GM23338 (cell line): Measurements from ENCODE around the gene MARCHF10.

Experiments
- EZH2phosphoT487 ChIP-seq: fragments of 200-600 bp; sonication (generic); IDR thresholded peaks from one replicate; pipeline ENCODE4 v1.8.1; 2018; ENCODE audit warnings: antibody characterized with exemption; ENCODE audit not compliant: unreplicated experiment
- POLR2AphosphoS5 ChIP-seq: IDR thresholded peaks from 2 replicates; pipeline ENCODE4 v1.6.1; 2016; ENCODE audit warnings: antibody characterized with exemption, low read depth
- TF ChIP-seq, protein P1 (sequence below), 2 experiments: fragments of 200-600 bp in 1 of 2; sonication (generic) in 1 of 2; conservative IDR thresholded peaks; 2 replicates each; pipeline versions ENCODE4 v1.5.1 to v1.6.1; 2016 to 2017; ENCODE audit warnings: antibody characterized with exemption in 2 of 2, low read depth in 2 of 2, mild to moderate bottlenecking in 2 of 2, moderate library complexity in 1 of 2
- TF ChIP-seq, protein P2 (sequence below): fragments of 250-450 bp; sonication (Bioruptor Pico); IDR thresholded peaks from 2 replicates; pipeline ENCODE4 v1.5.0; 2020; ENCODE audit warnings: mild to moderate bottlenecking, moderate library complexity

DNA sequence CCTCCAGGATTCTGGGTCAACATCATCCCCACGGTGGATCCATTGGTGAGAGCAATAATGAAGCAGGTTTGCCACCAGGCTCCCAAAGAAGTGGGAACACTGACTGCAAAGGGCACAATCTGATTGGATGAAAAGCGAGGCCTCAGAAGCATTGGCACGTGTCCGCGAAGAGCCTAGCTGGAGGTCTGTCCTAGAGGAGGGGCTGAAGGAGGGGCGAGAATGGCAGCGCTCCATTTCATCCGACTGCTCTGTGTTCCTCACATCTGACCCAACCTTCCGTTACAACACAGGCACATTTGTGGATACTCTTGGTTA is 100.7 kb downstream of the MARCHF10 start:
- TF ChIP-seq, protein P1, sequence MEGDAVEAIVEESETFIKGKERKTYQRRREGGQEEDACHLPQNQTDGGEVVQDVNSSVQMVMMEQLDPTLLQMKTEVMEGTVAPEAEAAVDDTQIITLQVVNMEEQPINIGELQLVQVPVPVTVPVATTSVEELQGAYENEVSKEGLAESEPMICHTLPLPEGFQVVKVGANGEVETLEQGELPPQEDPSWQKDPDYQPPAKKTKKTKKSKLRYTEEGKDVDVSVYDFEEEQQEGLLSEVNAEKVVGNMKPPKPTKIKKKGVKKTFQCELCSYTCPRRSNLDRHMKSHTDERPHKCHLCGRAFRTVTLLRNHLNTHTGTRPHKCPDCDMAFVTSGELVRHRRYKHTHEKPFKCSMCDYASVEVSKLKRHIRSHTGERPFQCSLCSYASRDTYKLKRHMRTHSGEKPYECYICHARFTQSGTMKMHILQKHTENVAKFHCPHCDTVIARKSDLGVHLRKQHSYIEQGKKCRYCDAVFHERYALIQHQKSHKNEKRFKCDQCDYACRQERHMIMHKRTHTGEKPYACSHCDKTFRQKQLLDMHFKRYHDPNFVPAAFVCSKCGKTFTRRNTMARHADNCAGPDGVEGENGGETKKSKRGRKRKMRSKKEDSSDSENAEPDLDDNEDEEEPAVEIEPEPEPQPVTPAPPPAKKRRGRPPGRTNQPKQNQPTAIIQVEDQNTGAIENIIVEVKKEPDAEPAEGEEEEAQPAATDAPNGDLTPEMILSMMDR (conservative IDR thresholded peaks at IDR 0.05; ENCODE audit: low read depth in 2 of 2): no peak
- TF ChIP-seq, protein P2, sequence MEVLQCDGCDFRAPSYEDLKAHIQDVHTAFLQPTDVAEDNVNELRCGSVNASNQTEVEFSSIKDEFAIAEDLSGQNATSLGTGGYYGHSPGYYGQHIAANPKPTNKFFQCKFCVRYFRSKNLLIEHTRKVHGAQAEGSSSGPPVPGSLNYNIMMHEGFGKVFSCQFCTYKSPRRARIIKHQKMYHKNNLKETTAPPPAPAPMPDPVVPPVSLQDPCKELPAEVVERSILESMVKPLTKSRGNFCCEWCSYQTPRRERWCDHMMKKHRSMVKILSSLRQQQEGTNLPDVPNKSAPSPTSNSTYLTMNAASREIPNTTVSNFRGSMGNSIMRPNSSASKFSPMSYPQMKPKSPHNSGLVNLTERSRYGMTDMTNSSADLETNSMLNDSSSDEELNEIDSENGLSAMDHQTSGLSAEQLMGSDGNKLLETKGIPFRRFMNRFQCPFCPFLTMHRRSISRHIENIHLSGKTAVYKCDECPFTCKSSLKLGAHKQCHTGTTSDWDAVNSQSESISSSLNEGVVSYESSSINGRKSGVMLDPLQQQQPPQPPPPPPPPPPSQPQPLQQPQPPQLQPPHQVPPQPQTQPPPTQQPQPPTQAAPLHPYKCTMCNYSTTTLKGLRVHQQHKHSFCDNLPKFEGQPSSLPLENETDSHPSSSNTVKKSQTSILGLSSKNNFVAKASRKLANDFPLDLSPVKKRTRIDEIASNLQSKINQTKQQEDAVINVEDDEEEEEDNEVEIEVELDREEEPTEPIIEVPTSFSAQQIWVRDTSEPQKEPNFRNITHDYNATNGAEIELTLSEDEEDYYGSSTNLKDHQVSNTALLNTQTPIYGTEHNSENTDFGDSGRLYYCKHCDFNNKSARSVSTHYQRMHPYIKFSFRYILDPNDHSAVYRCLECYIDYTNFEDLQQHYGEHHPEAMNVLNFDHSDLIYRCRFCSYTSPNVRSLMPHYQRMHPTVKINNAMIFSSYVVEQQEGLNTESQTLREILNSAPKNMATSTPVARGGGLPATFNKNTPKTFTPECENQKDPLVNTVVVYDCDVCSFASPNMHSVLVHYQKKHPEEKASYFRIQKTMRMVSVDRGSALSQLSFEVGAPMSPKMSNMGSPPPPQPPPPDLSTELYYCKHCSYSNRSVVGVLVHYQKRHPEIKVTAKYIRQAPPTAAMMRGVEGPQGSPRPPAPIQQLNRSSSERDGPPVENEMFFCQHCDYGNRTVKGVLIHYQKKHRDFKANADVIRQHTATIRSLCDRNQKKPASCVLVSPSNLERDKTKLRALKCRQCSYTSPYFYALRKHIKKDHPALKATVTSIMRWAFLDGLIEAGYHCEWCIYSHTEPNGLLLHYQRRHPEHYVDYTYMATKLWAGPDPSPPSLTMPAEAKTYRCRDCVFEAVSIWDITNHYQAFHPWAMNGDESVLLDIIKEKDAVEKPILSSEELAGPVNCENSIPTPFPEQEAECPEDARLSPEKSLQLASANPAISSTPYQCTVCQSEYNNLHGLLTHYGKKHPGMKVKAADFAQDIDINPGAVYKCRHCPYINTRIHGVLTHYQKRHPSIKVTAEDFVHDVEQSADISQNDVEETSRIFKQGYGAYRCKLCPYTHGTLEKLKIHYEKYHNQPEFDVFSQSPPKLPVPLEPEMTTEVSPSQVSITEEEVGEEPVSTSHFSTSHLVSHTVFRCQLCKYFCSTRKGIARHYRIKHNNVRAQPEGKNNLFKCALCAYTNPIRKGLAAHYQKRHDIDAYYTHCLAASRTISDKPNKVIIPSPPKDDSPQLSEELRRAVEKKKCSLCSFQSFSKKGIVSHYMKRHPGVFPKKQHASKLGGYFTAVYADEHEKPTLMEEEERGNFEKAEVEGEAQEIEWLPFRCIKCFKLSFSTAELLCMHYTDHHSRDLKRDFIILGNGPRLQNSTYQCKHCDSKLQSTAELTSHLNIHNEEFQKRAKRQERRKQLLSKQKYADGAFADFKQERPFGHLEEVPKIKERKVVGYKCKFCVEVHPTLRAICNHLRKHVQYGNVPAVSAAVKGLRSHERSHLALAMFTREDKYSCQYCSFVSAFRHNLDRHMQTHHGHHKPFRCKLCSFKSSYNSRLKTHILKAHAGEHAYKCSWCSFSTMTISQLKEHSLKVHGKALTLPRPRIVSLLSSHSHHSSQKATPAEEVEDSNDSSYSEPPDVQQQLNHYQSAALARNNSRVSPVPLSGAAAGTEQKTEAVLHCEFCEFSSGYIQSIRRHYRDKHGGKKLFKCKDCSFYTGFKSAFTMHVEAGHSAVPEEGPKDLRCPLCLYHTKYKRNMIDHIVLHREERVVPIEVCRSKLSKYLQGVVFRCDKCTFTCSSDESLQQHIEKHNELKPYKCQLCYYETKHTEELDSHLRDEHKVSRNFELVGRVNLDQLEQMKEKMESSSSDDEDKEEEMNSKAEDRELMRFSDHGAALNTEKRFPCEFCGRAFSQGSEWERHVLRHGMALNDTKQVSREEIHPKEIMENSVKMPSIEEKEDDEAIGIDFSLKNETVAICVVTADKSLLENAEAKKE (CRISPR knock-in tag): no peak
- TF ChIP-seq EZH2phosphoT487 (no peak), POLR2AphosphoS5 (no peak)
